GM19324 (cell line): Measurements from ENCODE around the gene STX5.
"Not testable (repeated sequence)": the region's sequence is repeated elsewhere in the genome, so short reads cannot be mapped to it uniquely, and the experiment has no call there.

Experiments used
- ATAC-seq: cut with Tn5 transposase; IDR thresholded peaks from one replicate; pipeline ENCODE4 v1.9.1; 2021; ENCODE audit warnings: mild to moderate bottlenecking, moderate library complexity; ENCODE audit not compliant: unreplicated experiment, low FRiP score

The STX5 gene

GRCh38 chr11:62788991-62789390 lies 42.9 kb downstream of the STX5 start:
- no peak for ATAC-seq

- peak; percentile 64 for ATAC-seq
Measured at GRCh38 chr11:62787005-62787759, 44.7 kb downstream of the STX5 start, which contains the start of gene TMEM179B. Gene TMEM179B (plus strand): TSS chr11:62787402. CDS start chr11:62787432, 30 bp downstream.

- peak; percentile 61 for ATAC-seq
Measured at GRCh38 chr11:62786318-62787004, 45.4 kb downstream of the STX5 start.

DNA sequence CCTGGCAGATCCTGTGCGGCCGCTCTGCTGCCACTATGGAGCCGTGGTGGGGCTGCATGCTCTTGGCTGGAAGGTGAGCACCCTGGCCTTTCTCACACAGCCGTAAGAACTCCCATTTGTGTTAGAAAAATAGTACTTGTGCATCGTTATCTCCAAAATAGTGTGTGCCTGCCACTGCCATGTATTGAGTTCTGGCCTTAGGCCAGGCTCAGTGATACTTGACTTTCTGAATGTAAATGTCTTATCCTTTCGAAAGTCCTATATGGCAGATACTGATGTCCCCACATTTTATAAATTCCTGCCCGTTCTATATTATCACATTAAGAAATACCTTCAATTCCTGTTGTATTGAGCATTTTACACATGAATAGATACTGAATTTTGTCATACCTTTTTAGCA lies 49.1 kb downstream of the STX5 start:
- ATAC-seq = no peak

GRCh38 chr11:62778441-62778840 lies 53.4 kb downstream of the STX5 start:
- ATAC-seq = no peak

GRCh38 chr11:62777389-62777788 lies 54.5 kb downstream of the STX5 start:
- ATAC-seq = no peak

DNA sequence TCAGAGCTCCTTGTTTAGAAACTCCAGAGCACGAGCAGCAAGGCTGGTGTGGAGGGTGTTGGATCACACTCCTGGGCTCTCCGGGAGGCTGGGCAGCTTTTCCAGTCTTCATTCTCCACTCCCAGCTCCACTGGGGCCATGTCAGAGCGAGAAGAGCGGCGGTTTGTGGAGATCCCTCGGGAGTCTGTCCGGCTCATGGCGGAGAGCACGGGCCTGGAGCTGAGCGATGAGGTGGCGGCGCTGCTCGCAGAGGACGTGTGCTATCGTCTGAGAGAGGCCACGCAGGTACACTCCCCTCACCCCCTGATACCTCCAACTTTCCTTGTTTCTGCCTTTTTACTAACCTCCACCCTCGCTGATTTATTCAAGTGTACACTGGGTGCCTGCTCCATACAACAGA lies 56.2 kb downstream of the STX5 start:
- ATAC-seq = no peak

GRCh38 chr11:62774407-62774806 lies 57.4 kb downstream of the STX5 start:
- ATAC-seq = no peak

DNA sequence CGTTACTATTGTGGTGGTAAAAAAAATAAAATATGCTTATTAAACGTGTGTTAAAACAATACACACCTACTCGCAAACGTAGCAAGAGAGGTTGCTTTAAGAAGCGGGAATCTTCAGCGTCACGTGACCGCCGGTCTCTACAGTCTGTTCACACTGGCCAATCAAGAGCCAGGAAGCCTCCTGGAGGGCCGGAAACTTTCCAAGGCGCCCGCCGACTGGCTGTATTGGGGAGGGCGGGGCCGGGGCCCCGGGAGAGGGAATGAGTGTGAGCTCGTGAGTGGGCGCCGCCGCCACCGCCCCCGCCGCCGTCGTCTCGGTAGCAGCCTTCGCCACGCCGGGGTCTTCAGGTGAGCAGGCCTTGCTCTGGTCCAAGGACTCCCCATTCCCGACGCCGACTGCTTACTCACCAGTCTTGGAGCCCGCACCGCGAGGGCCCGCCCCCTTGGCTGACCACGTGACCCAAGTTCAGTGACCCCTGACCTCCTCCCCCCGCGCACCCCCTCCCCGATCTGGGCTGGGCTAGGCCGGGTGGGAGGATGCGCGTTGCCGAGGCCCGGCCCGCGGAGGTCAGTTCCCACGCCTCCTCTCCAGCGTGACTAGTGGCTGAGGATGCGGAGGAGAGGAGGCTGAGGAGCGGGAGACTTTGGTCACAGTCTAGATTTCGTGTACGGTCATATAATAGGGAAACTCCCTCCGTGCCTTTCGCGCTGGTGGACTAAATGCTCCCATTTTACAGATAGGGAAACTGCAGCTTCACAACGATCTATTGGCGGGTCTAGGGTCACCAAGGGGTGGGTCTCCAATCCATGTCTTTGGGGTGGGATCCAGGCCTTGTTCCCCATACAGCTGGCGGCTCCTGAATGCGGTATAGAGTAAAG lies 60.5 kb downstream of the STX5 start, which contains the start of gene TAF6L:
TAF6L (plus strand) TSS at position 253 of the 878 bp plus-strand sequence. CDS start 4,388 bp downstream, outside the sequence.
- peak; percentile 84 for ATAC-seq

GRCh38 chr11:62770778-62771143 lies 61.1 kb downstream of the STX5 start:
- no peak for ATAC-seq

GRCh38 chr11:62760867-62761227 lies 71.0 kb downstream of the STX5 start:
- not testable (repeated sequence) for ATAC-seq

DNA sequence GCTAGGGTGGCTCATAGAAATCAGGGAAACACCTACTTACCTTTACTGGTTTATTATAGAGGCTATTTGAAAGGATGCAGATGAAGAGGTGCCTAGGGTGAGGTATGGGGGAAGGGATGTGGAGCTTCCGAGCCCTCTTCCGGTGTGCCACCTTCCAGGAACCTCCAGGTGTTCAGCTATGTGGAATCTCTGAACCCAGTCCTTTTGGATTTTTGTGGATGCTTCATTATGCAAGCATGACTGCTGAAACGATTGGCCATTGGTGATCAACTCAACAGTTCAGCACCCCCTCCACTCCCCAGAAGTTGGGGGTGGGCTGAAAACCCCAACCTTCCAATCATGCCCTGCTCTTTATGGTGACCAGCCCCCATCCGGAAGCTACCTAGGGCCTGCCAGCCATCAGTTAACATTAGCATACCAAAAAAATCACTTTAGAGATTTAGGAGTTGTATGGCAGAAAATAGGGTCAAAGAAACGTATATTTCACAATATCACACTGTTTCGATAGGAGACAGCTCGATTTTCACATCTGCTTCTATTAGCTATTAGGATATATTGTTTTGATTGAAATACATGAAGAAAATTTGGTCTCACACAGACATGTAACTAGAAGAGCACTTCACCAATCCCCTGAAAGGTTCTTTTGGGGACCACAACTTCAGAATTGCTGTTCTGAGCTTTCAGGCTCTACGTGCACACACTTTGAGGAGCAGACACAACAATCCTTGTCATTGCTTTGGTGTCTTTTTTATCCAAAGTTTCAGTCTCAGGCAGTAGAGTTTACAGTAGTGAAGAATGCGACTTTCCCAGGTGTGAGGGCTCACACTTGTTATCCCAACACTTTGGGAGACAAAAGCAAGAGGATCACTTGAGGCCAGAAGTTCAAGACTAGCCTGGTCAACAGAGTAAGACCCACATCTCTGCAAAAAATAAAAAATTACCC lies 73.7 kb downstream of the STX5 start:
- ATAC-seq = no peak
